Endodermal cell (in vitro differentiated cells): ENCODE data around the gene PSMA2. TPM values are rescaled to one million over a fixed set of nuclear protein-coding genes. Genes with fewer than 3 reads are reported as not detected.
A peak's percentile ranks its signal among the peaks of the same experiment; 100 is the strongest.

ENCODE experiments used
- DNase-seq: peaks from one replicate; pipeline ENCODE4 v3.0.0-alpha.2; 2017
- H3K27ac ChIP-seq: 2 replicates; pipeline ENCODE4 v1.5.1; 2013; ENCODE audit warnings: mild to moderate bottlenecking, low read depth, low read length, moderate library complexity
- H3K27me3 ChIP-seq: 2 replicates; pipeline ENCODE4 v1.6.1; 2013; ENCODE audit warnings: mild to moderate bottlenecking, low read length, moderate library complexity; ENCODE audit not compliant: insufficient read depth, control insufficient read depth, poor library complexity, severe bottlenecking
- H3K36me3 ChIP-seq: 2 replicates; pipeline ENCODE4 v1.7.0; 2013; ENCODE audit warnings: mild to moderate bottlenecking, low read length, moderate library complexity; ENCODE audit not compliant: control insufficient read depth, insufficient read depth
- H3K4me1 ChIP-seq: one replicate; pipeline ENCODE4 v1.7.0; 2013; ENCODE audit warnings: low read length; ENCODE audit not compliant: control insufficient read depth, insufficient read depth
- H3K4me3 ChIP-seq: 2 replicates; pipeline ENCODE4 v1.5.1; 2013; ENCODE audit warnings: mild to moderate bottlenecking, low read length, moderate library complexity
- H3K9ac ChIP-seq: 2 replicates; pipeline ENCODE4 v1.6.1; 2013; ENCODE audit warnings: mild to moderate bottlenecking, low read length, moderate library complexity; ENCODE audit not compliant: poor library complexity, severe bottlenecking; ENCODE audit errors: extremely low read depth
- H3K9me3 ChIP-seq: 2 replicates; pipeline ENCODE4 v1.6.1; 2013; ENCODE audit warnings: mild to moderate bottlenecking, low read length, moderate library complexity; ENCODE audit not compliant: control insufficient read depth
- H3K27ac Mint-ChIP-seq: 2 replicates; pipeline ENCODE4 v1.8.0; 2020; ENCODE audit warnings: mixed read lengths
- H3K27me3 Mint-ChIP-seq: 2 replicates; pipeline ENCODE4 v1.8.0; 2021; ENCODE audit warnings: mild to moderate bottlenecking, mixed read lengths; ENCODE audit not compliant: insufficient read depth
- H3K36me3 Mint-ChIP-seq: 2 replicates; pipeline ENCODE4 v1.8.0; 2020; ENCODE audit warnings: low read depth, mixed read lengths
- H3K4me1 Mint-ChIP-seq: 2 replicates; pipeline ENCODE4 v1.8.0; 2020; ENCODE audit warnings: mixed read lengths
- H3K4me3 Mint-ChIP-seq: 2 replicates; pipeline ENCODE4 v1.8.0; 2020; ENCODE audit warnings: mild to moderate bottlenecking, moderate library complexity, mixed read lengths
- H3K9me3 Mint-ChIP-seq: 2 replicates; pipeline ENCODE4 v1.8.0; 2020; ENCODE audit warnings: mild to moderate bottlenecking, mixed read lengths
- CTCF ChIP-seq: fragments of 200-600 bp; sonication (generic); conservative IDR thresholded peaks from 2 replicates; pipeline ENCODE4 v1.5.0; 2021; ENCODE audit warnings: antibody characterized with exemption, mild to moderate bottlenecking
- WGBS, 2 experiments: methylation state at CpG; one replicate each; pipeline versions ENCODE4 v1.1.5 to v1.1.7; 2013; ENCODE audit warnings: missing lambda C conversion rate in 2 of 2, mixed read lengths in 1 of 2; ENCODE audit not compliant: insufficient coverage in 1 of 2, insufficient read length in 1 of 2; 5-methylcytosine and 5-hydroxymethylcytosine counted together
- total RNA-seq, 2 donors: library from RNA; stranded (reverse); fragmentation: NEBNext Ultra II Directional in 1 of 2; extraction: Animal tissue kit (Norgen Biotek cat#: 25700) in 1 of 2; gene quantifications; 2 replicates in 1 of 2; 3 replicates in 1 of 2; pipeline ENCODE4 v1.2.1, GENCODE V29; 2021

The PSMA2 gene
- total RNA-seq, 2 donors from 2014 or later: 163 to 191 TPM

GRCh38 chr7:42946627-42946950, 14.6 kb upstream of the PSMA2 start:
- TF ChIP-seq CTCF: no peak
- Histone ChIP-seq H3K4me3 (no peak overlapping the region), H3K27ac (no peak overlapping the region), H3K4me1 (no peaks in the 10 kb centered on the region), H3K36me3 (peaks cover 4% of the 10 kb centered on the region), H3K9me3 (peaks cover 30% of the 10 kb centered on the region), H3K27me3 (no peaks in the 10 kb centered on the region), H3K9ac (no peak overlapping the region)
- Mint-ChIP-seq H3K27me3 (no peaks in the 10 kb centered on the region), H3K36me3 (peaks cover 3% of the 10 kb centered on the region), H3K27ac (no peak overlapping the region), H3K4me1 (peaks cover 20% of the 10 kb centered on the region), H3K4me3 (no peak overlapping the region), H3K9me3 (peaks cover 18% of the 10 kb centered on the region)
- WGBS, 2 experiments: 97 to 100% methylated on average over 2 of the region's 2 CpGs
- no peak for DNase-seq

DNA sequence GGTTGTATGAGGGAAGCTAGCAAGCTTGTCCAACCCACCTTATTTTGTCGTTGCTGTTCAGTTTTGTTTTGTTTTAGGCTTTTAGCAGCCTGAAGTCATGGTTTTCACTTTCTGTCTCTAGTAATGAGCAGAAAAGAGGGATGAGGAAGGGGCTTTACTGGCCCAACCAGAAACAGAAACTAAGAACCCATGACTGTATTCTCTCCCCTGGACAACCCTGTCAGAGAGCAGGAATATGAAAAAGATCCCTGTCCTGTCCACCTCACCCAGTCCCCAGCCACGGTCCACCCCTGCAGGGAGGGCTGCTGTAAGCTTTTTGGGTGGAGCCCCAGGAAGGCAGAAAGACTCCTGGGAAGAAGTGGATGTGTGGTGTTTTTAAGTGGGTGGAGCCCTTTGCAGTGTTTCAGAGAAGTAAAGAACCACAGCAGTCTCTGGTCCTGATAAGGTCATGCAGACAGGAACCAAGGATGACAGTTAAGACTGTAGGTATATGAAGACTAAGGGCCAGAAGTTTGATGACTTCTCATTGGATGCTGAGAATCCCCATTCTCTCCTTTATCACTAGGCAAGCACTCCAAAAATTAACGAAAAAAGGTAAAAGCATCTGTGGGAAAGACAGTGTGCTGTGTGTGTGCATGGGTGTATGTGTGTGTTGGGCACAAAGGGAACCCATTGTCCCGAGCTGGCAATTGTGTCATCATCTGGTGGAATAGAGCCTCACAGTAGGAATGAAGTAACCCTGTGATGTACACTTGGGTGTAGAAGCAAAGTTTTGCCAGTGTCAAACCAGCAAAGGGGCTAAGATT, 14.1 kb upstream of the PSMA2 start:
- Mint-ChIP-seq H3K4me3 (no peak overlapping the region), H3K27ac (peak overlapping the region; percentile 74)
- 79 to 100% methylated on average over 1 to 4 of the region's 4 CpGs for WGBS, 2 experiments

More for the DNA sequence above, 14.1 kb upstream of the PSMA2 start:
- H3K36me3 Mint-ChIP-seq: peaks cover 3% of the 10 kb centered on the region
- peaks cover 18% of the 10 kb centered on the region for H3K9me3 Mint-ChIP-seq
- Histone ChIP-seq H3K4me1 (no peaks in the 10 kb centered on the region), H3K27ac (no peak overlapping the region), H3K27me3 (no peaks in the 10 kb centered on the region), H3K9me3 (peaks cover 25% of the 10 kb centered on the region), H3K4me3 (no peak overlapping the region), H3K36me3 (peaks cover 4% of the 10 kb centered on the region), H3K9ac (no peak overlapping the region)
- H3K27me3 Mint-ChIP-seq: no peaks in the 10 kb centered on the region
- no peak for TF ChIP-seq CTCF
- peaks cover 25% of the 10 kb centered on the region for H3K4me1 Mint-ChIP-seq
- DNase-seq: no peak
